Measurements from ENCODE around the gene POLH.
"Not testable (repeated sequence)": the region's sequence is repeated elsewhere in the genome, so short reads cannot be mapped to it uniquely, and the experiment has no call there.

Gene POLH

GRCh38 chr6:43575772-43576551 is at the start of gene POLH, which contains the start of gene XPO5:
Gene POLH (plus strand): TSS chr6:43576185. CDS start chr6:43582320, 6,135 bp downstream.
Gene XPO5 (minus strand): TSS chr6:43576038. CDS start chr6:43575864, 174 bp downstream.
- DNase-seq (ENCODE audit: low read depth in 2 of 2): peak; percentile 72 to 75

- DNase-seq (ENCODE audit: low read depth in 2 of 2): no peak
Observed at GRCh38 chr6:43532201-43532600, 43.8 kb upstream of the POLH start.

- DNase-seq (ENCODE audit: low read depth in 2 of 2): not testable (repeated sequence)
Observed at GRCh38 chr6:43538986-43539385, 37.0 kb upstream of the POLH start.

GRCh38 chr6:43539409-43539808 is 36.6 kb upstream of the POLH start:
- DNase-seq (ENCODE audit: low read depth in 2 of 2): not testable (repeated sequence)

GRCh38 chr6:43540507-43540906 is 35.5 kb upstream of the POLH start:
- no peak for DNase-seq (ENCODE audit: low read depth in 2 of 2)

- no peak for DNase-seq (ENCODE audit: low read depth in 2 of 2)
Observed at GRCh38 chr6:43541774-43542471, 34.1 kb upstream of the POLH start.

- DNase-seq (ENCODE audit: low read depth in 2 of 2): no peak
Observed at GRCh38 chr6:43544461-43544860, 31.5 kb upstream of the POLH start.

GRCh38 chr6:43547222-43547621 is 28.8 kb upstream of the POLH start:
- DNase-seq (ENCODE audit: low read depth in 2 of 2): no peak

- not testable (repeated sequence) for DNase-seq (ENCODE audit: low read depth in 2 of 2)
Observed at GRCh38 chr6:43557620-43558019, 18.4 kb upstream of the POLH start.

- DNase-seq (ENCODE audit: low read depth in 2 of 2): no peak
Observed at GRCh38 chr6:43559328-43559727, 16.7 kb upstream of the POLH start.

GRCh38 chr6:43570876-43571441 is 5.0 kb upstream of the POLH start:
- no peak for DNase-seq (ENCODE audit: low read depth in 2 of 2)

GRCh38 chr6:43572015-43572414 is 4.0 kb upstream of the POLH start:
- DNase-seq (ENCODE audit: low read depth in 2 of 2): no peak

GRCh38 chr6:43575105-43575771 is 747 bp upstream of the POLH start:
- DNase-seq (ENCODE audit: low read depth in 2 of 2): no peak

- DNase-seq (ENCODE audit: low read depth in 2 of 2): no peak
Observed at GRCh38 chr6:43578748-43579147, 2.8 kb downstream of the POLH start.

GRCh38 chr6:43579171-43579570 is 3.2 kb downstream of the POLH start:
- DNase-seq (ENCODE audit: low read depth in 2 of 2): no peak

GRCh38 chr6:43582911-43583310 is 6.9 kb downstream of the POLH start:
- no peak for DNase-seq (ENCODE audit: low read depth in 2 of 2)

GRCh38 chr6:43584892-43585570 is 9.0 kb downstream of the POLH start:
- no peak for DNase-seq (ENCODE audit: low read depth in 2 of 2)

- DNase-seq (ENCODE audit: low read depth in 2 of 2): no peak
Observed at GRCh38 chr6:43588194-43588593, 12.2 kb downstream of the POLH start.

- not testable (repeated sequence) for DNase-seq (ENCODE audit: low read depth in 2 of 2)
Observed at GRCh38 chr6:43589564-43589963, 13.6 kb downstream of the POLH start.

GRCh38 chr6:43593938-43594337 is 18.0 kb downstream of the POLH start:
- DNase-seq (ENCODE audit: low read depth in 2 of 2): no peak

- no peak for DNase-seq (ENCODE audit: low read depth in 2 of 2)
Observed at GRCh38 chr6:43600595-43600994, 24.6 kb downstream of the POLH start.

GRCh38 chr6:43604174-43604573 is 28.2 kb downstream of the POLH start:
- peak; percentile 41 to 48 for DNase-seq (ENCODE audit: low read depth in 2 of 2)
